ENCODE measurements around the gene THEM5. TPM values are rescaled to one million over a fixed set of nuclear protein-coding genes. Genes with fewer than 3 reads are reported as not detected.

The THEM5 gene
- total and polyA plus RNA-seq, 7 donors = not detected

- Histone ChIP-seq H3K4me3 (no peak overlapping the region), H3K36me3 (ENCODE audit: insufficient read depth in 1 of 2, low read depth in 1 of 2) (peaks cover 0 to 28% of the 10 kb centered on the region in 2 donors), H3K27ac (peak overlapping the region; percentile 23), H3K9me3 (no peaks in the 10 kb centered on the region), H3K4me1 (peaks cover 8% of the 10 kb centered on the region), H3K27me3 (ENCODE audit: insufficient read depth in 3 of 3, low read length in 2 of 3) (no peaks in the 10 kb centered on the region)
- DNase-seq (no peak), ATAC-seq (no peak)
- TF ChIP-seq, protein P1, sequence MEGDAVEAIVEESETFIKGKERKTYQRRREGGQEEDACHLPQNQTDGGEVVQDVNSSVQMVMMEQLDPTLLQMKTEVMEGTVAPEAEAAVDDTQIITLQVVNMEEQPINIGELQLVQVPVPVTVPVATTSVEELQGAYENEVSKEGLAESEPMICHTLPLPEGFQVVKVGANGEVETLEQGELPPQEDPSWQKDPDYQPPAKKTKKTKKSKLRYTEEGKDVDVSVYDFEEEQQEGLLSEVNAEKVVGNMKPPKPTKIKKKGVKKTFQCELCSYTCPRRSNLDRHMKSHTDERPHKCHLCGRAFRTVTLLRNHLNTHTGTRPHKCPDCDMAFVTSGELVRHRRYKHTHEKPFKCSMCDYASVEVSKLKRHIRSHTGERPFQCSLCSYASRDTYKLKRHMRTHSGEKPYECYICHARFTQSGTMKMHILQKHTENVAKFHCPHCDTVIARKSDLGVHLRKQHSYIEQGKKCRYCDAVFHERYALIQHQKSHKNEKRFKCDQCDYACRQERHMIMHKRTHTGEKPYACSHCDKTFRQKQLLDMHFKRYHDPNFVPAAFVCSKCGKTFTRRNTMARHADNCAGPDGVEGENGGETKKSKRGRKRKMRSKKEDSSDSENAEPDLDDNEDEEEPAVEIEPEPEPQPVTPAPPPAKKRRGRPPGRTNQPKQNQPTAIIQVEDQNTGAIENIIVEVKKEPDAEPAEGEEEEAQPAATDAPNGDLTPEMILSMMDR (IDR thresholded peaks at IDR 0.05) = no peak
- intact Hi-C loops (cut with DNase I) = no loop called here
- WGBS, 3 donors = 72 to 91% (median 84%) methylated on average over 12 of the region's 12 CpGs
Measured at GRCh38 chr1:151819227-151819835, 34.2 kb downstream of the THEM5 start.

- H3K9me3 ChIP-seq = no peaks in the 10 kb centered on the region
- peaks cover 0 to 45% of the 10 kb centered on the region in 2 donors for H3K36me3 ChIP-seq (ENCODE audit: insufficient read depth in 1 of 2, low read depth in 1 of 2)
- TF ChIP-seq, protein P1 (IDR thresholded peaks at IDR 0.05) = no peak
- H3K27ac ChIP-seq = no peak overlapping the region
- intact Hi-C loops (cut with DNase I) = no loop called here
- H3K4me1 ChIP-seq = peaks cover 8% of the 10 kb centered on the region
- 46 to 61% (median 50%) methylated on average over 7 of the region's 7 CpGs for WGBS, 3 donors
- H3K27me3 ChIP-seq (ENCODE audit: insufficient read depth in 3 of 3, low read length in 2 of 3) = no peaks in the 10 kb centered on the region
- DNase-seq = no peak
- ATAC-seq = no peak
- no peak overlapping the region for H3K4me3 ChIP-seq
Measured at GRCh38 chr1:151817353-151817730, 36.2 kb downstream of the THEM5 start.

GRCh38 chr1:151816548-151817352 lies 36.8 kb downstream of the THEM5 start:
- no peaks in the 10 kb centered on the region for H3K9me3 ChIP-seq
- no peak overlapping the region for H3K4me3 ChIP-seq
- ATAC-seq (no peak), DNase-seq (no peak)
- TF ChIP-seq, protein P1 (IDR thresholded peaks at IDR 0.05) = no peak
- no peak overlapping the region for H3K27ac ChIP-seq
- H3K27me3 ChIP-seq (ENCODE audit: insufficient read depth in 3 of 3, low read length in 2 of 3) = no peaks in the 10 kb centered on the region
- peaks cover 13% of the 10 kb centered on the region for H3K4me1 ChIP-seq
- WGBS, 3 donors = 70 to 76% (median 72%) methylated on average over 26 of the region's 26 CpGs
- intact Hi-C loops (cut with DNase I) = no loop called here
- peaks cover 0 to 51% of the 10 kb centered on the region in 2 donors for H3K36me3 ChIP-seq (ENCODE audit: insufficient read depth in 1 of 2, low read depth in 1 of 2)

- peaks cover 18% of the 10 kb centered on the region for H3K4me1 ChIP-seq
- ATAC-seq (no peak), DNase-seq (no peak)
- 77 to 79% (median 79%) methylated on average over 12 of the region's 12 CpGs for WGBS, 3 donors
- H3K4me3 ChIP-seq = no peak overlapping the region
- no peak overlapping the region for H3K27ac ChIP-seq
- TF ChIP-seq, protein P1 (IDR thresholded peaks at IDR 0.05) = no peak
- H3K36me3 ChIP-seq (ENCODE audit: insufficient read depth in 1 of 2, low read depth in 1 of 2) = peaks cover 0 to 59% of the 10 kb centered on the region in 2 donors
- intact Hi-C loops (cut with DNase I) = no loop called here
- no peaks in the 10 kb centered on the region for H3K27me3 ChIP-seq (ENCODE audit: insufficient read depth in 3 of 3, low read length in 2 of 3)
- H3K9me3 ChIP-seq = no peaks in the 10 kb centered on the region
Measured at GRCh38 chr1:151815716-151816327, 37.7 kb downstream of the THEM5 start.

Data from psoas muscle (tissue), 8 donors.